Kidney glomerular epithelial cell (primary cell): ENCODE measurements around the gene ZNF462.
"Not testable (repeated sequence)": the region's sequence is repeated elsewhere in the genome, so short reads cannot be mapped to it uniquely, and the experiment has no call there.

Experiments used
- DNase-seq: peaks from one replicate; lab custom pipeline; 2025; lab: John Stamatoyannopoulos, UW

The ZNF462 gene, protein sequence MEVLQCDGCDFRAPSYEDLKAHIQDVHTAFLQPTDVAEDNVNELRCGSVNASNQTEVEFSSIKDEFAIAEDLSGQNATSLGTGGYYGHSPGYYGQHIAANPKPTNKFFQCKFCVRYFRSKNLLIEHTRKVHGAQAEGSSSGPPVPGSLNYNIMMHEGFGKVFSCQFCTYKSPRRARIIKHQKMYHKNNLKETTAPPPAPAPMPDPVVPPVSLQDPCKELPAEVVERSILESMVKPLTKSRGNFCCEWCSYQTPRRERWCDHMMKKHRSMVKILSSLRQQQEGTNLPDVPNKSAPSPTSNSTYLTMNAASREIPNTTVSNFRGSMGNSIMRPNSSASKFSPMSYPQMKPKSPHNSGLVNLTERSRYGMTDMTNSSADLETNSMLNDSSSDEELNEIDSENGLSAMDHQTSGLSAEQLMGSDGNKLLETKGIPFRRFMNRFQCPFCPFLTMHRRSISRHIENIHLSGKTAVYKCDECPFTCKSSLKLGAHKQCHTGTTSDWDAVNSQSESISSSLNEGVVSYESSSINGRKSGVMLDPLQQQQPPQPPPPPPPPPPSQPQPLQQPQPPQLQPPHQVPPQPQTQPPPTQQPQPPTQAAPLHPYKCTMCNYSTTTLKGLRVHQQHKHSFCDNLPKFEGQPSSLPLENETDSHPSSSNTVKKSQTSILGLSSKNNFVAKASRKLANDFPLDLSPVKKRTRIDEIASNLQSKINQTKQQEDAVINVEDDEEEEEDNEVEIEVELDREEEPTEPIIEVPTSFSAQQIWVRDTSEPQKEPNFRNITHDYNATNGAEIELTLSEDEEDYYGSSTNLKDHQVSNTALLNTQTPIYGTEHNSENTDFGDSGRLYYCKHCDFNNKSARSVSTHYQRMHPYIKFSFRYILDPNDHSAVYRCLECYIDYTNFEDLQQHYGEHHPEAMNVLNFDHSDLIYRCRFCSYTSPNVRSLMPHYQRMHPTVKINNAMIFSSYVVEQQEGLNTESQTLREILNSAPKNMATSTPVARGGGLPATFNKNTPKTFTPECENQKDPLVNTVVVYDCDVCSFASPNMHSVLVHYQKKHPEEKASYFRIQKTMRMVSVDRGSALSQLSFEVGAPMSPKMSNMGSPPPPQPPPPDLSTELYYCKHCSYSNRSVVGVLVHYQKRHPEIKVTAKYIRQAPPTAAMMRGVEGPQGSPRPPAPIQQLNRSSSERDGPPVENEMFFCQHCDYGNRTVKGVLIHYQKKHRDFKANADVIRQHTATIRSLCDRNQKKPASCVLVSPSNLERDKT (N-terminal part only)

DNA sequence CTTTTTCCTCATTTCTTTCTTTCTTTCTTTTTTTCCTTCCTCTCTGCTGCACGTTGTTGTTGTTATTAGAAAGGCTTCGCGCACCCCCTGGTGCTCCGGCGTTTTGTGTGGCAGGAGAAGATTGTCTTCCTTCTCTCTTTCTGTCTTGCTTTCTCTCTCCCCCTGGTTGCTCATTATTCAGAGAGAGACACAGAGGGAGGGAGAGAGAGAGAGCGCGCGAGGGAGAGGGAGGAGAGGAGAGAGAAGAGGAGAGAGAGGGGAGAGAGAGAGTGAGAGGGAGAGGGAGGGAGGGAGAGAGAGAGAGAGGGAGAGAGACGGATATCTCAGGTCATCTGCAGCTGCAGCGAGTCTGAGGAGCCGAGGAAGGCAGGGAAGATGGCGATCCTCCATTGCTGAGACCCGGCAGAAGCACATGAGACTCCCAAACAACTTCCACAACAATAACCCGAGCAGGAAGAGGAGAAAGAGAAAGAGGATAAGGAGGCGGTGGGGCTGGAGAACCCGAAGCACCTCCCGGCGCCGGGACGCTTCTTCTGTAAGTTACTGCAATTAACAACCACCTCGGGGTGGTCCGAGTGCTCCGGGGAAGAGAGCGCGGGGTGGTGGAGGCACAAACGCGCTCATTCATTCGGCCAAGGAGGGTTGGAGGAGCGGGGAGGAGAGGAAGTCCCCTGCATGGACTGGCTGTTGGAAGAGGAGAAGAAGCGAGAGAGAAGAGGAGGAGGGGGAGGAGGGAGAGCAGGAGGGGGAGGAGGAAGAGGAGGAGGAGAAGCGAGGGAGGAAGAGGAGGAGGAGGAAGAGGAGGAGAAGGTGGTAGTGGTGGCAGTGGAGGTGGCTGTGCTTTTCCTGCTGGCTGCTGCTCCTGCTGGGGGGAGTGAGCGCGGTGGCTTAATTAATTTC is at the start of gene ZNF462:
Gene ZNF462 (plus strand): TSS at position 346 of the 900 bp plus-strand sequence. CDS start 60,218 bp downstream, outside the sequence.
- DNase-seq = peak; percentile 89

DNA sequence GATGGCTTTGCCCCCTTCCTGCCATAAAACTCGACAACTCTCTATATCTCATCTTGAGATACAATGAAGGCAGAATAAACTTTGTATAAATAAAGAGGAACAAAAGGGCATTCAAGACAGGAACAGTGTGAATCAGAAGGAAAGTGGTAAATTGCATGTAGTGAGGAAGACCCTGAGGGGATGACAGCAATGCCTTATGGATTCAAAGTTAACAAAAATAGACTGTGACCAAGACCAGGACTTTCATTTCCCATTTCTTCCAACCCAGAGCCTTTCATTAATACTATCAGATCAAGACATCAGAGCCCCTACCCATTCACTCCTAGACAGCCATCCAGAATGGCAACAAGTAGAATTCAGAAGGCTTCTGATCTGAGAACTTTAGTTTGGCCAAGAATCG is 46.4 kb upstream of the ZNF462 start:
- no peak for DNase-seq

DNA sequence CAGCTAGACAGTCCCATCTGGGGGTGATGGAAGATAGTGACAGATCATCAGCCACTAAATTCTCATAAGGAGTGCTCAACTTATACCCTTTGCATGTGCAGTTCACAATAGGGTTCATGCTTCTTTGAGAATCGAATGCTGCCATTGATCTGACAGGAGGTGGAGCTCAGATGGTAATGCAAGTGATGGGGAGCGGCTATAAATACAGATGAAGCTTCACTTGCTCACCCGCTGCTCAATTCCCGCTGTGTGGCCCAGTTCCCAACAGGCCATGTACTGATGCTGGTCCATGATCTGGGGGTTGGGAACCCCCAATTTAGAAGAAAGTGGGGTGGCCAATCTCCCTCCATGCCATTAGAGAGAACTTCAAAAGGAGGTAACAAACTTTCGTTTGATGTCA is 44.9 kb upstream of the ZNF462 start:
- no peak for DNase-seq

DNA sequence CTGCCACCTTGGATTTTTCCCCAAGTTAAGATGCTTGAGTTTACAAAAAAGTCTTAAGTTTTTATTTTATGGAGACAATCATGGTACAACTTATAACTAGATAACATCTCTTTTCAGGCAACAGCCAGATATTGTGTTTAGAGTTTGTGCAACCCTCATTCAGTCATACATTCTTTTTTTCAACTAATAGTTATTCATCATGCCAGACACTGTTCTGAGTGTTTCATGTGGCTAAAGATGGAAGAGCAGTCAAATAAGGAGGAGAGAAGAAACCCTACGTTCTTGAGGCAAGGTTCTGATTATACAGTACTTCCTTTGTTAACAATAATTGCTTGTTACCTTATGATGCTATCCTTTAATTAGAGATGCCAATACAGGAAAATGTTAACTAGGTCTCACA is 42.1 kb upstream of the ZNF462 start:
- DNase-seq = no peak

DNA sequence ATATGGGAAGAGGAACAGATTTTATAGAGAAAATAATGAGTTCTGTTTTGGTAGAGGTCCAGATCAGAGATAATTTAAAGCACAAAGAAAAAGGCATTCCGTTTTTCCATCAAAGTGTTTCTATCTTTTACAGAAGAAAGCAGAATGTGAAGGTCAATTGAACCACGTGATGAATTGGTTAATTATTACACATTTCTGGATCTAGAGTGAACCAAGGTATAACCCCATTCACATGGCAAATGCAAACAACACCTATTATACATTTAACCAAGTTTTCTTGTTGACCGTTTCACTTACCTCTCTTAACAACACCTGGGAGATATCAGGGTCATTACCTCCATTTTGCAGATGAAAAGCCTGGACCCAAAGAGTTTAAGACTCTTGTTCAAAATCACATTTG is 34.9 kb upstream of the ZNF462 start:
- no peak for DNase-seq

DNA sequence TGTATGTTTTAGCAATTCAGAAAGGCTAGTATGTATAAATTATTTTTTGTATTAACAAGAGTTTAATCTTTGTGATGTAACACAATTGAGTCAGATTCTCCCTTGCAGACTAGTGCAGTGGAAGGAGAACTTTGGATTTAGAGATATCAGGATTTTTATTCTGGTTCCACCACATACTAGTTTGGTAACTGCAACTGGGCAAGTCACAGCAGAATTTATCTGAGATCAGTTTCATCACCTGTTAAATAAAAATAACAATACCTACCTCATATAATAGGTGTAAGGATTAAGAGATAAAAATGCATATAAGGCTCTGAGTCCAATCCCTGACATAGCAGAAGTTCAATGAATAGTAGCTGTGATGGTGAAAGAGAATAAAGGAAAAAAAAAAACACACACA is 34.0 kb upstream of the ZNF462 start:
- DNase-seq = no peak

DNA sequence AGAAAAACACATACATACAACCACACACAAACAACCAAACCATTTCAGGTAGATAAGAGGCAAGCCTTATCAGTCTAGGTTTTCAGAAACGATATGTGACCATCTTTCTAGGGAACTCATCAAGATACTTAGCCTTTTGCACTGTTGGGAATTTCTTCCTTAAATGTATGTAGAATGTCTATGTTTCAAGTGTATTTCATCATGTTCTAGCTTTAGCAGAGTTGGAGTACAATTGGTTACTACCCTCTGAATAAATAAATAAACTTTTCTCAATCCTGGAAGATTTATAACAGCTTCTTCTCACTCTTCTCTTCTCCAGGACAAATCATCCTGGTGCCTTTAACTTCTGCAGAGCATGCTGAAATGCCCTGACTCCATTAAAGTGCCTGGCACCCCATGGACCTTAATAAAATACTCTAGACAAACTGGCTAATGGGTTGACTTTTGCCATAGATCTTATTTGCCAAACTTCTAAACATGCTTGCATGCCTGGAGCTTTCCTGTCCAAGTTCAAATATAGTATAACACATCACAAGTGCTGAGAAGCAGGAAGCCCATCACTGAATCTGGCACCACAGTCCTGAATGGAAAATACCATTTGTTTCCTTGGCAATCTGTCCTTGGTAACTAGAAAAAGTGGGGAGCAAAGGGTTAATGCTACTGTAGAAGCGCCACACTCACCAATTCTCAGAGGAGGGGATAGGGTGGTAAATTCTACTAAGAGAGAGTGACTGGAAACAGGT is 33.1 kb upstream of the ZNF462 start:
- DNase-seq = no peak

DNA sequence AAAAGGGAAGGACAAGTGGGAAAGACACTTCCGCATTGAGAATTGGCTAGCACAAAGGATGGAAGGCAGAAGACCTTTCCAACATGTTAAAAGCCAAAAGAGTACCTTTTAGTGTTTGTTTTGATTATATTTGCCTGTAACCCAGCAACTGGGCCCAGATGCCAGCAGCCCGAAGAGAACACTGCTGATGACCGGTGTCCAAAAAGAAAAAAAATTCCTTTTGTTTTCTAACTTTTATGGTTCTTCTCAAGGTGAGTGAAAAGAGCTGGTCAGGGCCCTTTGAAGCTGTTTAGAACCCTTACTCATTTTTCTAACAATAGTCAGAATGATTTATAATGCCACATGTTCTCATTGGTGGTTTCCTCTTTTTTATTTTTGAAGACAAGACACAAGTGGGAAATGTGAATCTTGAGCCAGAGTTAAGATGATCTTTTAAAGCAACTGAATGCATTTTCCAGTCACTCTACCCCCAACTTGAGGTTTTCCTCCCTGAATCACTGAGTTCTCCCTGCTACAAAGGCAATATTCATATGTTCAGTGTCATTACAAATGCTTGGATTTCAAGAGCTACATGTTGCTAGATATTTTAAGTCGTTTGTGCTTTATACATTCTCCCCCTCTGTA is 32.3 kb upstream of the ZNF462 start:
- DNase-seq = no peak

DNA sequence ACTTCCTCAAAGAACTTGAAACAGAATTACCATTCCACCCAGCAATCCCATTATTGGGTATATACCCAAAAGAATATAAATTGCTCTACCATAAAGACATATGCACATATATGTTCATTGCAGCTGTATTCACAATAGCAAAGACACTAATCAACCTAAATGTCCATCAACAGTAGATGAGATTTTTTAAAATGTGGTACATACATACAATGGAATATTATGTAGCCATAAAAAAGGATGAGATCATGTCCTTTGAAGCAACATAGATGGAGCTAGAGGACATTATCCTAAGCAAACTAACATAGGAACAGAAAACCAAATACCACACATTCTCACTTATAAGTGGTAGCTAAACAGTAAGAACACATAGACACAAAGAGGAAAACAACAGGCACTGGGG is 28.1 kb upstream of the ZNF462 start:
- no peak for DNase-seq

DNA sequence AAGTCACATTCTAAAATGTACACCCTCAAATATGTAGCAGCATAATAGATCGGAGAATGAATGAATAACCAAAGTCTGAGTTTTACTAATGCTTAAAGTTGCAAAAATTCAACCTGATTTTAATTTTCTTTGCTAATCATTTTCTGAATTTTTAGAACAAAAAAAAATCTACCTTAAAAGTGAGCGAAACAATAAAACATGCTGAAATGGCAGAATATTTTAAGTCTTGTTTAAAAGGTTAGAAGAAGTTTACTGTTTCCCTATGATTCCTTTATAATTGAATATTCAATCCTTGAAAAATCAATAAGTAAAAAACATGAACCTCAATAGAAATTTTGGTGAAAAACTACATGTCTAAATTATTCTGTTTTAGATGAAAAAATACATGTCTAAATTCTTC is 27.1 kb upstream of the ZNF462 start:
- DNase-seq = no peak

DNA sequence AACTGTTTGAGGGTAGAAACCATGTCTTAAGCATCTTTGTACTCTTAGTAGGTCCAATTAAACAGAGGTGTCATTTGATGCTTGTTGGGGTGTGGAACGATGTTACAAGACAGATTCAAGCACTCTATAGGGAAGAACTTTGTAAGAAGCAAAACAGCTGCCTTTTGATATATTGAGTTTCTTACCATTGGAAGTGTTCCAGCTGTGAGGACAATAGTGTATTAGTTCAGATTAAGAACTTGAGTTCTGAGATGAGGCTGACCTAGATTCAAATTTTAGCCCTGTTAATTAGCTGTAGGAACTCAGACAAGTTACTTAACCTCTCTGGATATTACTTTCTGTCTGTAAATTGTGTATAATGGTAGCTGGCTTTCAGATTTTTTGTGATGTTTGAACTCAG is 19.6 kb upstream of the ZNF462 start:
- DNase-seq = no peak

DNA sequence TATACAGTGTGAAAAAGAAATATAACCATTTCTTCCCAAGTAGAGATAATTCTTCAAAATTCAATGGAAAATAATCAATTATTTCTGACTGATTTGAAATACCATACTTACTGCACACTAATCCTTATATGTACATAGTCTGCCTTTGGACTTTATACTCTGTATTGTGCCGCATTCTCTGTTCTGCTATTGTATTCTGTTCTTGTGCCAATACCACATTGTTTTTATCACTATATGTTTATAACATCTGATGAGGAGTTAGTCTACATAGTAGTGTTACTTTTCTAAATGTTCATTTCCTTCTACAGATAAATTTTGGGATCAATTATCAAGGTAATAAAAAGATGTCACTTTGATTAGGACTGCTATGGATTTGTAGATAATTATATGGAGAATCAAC is 16.7 kb upstream of the ZNF462 start:
- no peak for DNase-seq

DNA sequence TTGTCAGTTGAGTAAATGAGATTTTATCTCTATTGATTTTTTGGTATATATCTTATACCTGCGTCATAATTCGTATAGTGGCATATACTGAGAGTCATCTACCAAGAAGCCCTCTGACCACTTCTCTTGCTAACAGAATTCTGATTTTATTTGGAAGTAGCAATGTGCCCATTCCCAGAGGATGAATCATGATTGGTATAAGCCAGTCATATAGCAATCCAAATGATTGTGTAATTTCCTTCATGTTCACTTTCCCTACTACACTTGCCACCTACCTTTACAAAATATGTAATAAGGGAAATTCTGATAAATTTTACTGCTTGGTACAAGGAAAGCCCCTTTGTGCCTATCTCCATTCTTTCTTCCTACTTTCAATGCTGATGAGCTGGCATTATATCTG is 16.1 kb upstream of the ZNF462 start:
- no peak for DNase-seq

DNA sequence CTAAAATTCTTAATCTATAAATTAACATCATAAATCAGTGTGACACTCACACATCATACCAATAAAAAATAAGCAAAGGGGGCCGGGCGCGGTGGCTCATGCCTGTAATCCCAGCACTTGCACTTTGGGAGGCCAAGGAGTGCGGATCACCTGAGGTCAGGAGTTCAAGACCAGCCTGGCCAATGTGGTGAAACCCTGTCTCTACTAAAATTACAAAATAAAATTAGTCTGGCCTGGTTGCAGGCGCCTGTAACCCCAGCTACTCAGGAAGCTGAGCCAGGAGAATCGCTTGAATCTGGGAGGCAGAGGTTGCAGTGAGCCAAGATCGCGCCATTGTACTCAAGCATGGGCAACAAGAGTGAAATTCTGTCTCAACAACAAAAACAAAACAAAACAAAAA is 11.3 kb upstream of the ZNF462 start:
- not testable (repeated sequence) for DNase-seq

DNA sequence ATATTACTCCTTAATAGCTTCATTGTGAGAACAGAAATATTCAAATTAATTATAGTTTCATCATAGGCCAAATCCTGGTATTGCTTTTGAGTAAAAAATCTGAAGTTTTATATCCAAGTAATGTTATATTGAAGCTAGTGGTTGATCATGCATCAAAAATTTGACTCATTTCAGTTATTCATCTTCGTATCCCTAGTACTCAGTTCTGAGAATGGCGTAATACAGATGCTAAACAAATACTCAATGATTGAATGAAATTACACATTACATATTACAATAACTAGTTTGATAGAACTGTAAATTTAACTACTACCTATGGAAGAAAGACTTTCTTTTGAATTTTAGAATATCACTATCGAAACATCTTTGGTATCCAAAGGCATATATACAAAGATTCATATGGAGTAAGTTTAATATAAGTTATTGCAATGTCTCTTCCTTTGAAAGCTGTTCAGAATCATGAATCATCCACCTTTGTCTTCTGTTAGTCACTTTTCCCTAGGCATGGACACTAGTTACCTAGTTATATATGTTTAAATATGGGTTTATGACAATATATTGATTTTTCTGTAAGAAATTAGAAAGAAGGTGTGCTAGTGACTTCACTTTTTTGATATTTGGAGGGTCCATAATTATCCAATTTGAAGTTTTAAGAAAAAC is 5.0 kb upstream of the ZNF462 start:
- no peak for DNase-seq

DNA sequence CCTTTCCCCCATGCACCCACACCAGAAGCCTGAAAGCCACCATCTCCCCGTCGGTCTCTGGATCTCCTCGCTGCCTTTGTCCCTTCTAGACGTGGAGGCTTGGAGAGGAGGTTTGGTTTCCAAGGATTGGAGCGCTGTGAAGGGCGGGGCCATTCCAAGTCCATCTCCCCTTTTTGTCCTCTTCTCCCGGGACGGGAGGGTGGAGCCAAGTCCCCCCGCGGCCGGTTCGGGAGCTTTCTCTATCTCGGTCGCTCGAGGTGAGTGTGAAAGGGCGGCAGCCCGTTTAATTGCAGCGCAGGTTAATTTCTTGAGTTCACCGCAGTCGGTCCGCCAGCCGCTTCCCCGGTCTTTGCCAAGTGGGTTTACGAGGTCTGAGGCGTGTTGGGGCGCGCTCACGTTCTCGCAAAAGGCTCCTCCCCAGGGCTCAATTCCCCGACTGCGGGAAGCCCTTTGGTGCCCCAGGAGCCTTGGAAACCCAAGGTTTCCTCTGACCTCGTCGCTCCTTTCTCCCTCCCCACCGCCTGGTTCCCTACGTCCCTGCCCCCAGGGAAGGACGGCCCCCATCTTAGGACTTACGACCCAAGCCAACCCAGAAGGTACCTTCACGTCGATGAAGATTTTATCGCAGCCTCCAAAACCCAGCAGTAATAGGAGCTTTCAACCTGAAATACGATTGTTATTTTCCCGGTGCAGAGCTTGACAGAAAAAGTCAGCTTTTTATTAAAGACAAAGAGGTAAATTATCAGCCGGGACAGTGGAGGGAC is 2.8 kb upstream of the ZNF462 start:
- peak; percentile 77 for DNase-seq

DNA sequence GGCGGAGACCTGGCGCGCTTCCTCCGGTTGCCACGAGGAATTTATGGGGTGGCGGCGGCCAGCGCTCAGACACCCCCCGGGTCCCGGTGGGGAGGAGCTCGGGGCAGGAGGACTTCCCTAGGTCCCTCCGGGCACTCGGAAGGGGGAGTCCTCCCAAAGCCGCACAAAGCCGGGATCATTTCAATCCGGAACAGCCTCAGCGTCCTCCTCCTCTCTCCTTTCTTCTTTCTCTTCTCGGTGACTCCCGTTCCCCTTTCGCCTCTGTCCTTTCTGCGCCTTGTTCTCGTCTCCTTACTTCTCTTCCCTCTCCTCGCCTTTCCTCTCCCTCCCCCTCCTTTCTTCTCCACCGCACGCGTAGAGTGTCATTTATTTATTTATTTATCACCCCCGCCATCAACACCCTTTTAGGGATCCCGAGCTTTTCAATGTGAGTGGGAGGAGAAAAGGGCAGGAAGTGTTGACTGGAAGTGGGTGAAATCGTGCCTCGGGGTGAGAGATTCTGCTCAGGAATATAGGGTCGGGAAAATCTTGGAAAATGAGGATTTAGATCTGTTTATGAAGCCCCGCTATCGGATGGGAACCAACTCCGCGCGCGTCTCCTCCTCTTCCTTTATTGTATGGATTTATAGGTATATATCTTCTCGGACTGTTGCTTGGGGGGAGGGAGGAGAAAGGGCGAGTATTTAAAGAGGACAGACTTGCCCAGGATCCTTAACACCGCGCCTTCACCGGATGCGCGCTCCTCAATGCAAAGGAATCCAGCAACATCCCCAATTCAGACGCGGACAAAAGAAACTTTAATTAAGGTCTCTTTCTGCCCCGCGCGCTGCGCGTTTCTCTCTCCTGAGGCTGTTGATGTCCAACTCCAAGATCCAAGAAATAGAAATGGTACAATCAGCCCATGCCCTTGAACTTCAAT is 2.0 kb upstream of the ZNF462 start:
- peak; percentile 76 for DNase-seq

DNA sequence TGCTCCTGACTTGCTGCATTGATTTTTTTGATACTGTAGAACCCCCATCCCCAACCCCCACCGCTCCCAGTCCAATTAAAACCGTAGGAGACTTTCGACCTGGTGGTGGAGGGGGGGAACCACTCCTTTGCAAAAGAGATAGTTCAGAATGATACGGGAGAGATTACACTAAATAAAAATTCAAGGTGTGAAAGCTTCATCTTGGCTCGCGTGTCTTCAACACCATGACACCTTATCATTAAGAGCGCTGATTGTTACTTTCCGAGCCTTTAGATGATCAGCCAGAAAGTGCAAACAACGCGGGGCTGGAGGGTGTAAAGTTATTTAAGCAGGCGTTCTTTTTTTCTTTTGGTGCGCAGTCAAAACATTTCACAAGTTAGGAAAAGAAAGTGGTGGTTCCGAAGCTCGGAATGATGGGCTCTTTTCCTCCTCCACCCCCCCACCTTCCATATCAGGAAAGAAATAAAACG is 1.3 kb upstream of the ZNF462 start:
- no peak for DNase-seq
